GM19452 (cell line): Measurements from ENCODE around the gene ACTG2.
"Not testable (repeated sequence)": the region's sequence is repeated elsewhere in the genome, so short reads cannot be mapped to it uniquely, and the experiment has no call there.

Experiments
- ATAC-seq: cut with Tn5 transposase; IDR thresholded peaks from one replicate; pipeline ENCODE4 v1.9.1; 2021; ENCODE audit not compliant: unreplicated experiment

ACTG2 gene

DNA sequence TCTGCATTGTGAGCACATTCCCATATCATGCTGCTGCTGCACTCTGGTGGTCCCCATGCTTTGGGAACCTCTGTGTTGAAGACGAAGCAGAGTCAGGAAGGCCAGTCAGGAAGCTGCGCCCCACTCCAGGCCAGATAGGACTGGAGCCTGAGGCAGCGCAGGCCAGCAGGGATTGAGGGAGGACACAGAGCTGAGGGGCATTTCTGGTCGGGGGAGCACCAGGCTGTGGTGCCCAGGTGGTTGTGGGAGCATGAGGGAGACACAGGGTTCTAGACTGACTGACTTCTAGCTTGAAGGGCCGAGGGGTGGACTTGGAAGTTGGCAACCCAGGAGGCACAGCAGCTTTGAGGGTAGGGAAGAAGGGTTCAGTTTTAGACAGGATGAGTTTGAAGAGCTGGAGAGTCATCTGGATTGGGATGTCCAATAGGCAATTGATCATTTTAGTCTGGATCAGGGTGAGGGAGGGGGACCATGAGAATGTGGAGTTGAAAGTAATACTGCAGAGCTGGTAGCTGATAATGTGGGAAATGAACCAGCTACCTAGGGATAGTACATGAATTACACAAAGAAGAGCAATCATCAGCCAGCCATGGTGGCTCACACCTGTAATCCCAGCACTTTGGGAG is 1.4 kb upstream of the ACTG2 start:
- no peak for ATAC-seq

DNA sequence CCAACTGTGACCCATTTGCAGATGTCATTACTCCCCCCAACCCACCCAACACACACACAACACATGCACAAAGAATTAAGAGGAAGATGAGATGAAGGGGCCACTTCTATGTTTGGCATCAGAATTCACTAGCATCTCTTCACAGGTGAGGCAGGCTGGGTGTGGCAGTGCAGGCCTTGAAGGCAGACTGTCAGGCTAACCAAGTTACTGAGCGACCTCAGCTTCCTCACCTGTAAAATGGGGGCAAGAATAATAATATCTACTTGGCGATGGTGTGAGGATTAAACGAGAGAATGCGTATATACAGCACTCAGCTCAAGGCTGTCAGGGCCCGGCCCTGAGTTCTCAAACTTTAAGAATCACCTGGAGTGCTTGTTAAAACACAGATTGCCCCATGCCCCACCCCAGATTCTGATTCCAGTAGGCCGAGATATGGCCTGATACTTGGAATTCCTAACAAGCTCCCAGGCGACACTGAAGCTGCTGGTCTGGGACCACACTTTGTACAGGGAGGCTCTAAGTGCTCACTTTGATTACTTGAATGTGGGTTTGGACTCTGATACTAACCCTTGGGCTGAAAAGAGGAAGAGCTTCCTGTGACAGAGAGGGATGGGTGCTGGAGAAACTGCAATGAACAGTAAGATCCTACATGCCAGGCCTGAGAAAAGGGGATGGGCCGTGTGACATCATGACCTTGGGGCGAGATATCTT is 1.1 kb downstream of the ACTG2 start:
- ATAC-seq, result no peak

DNA sequence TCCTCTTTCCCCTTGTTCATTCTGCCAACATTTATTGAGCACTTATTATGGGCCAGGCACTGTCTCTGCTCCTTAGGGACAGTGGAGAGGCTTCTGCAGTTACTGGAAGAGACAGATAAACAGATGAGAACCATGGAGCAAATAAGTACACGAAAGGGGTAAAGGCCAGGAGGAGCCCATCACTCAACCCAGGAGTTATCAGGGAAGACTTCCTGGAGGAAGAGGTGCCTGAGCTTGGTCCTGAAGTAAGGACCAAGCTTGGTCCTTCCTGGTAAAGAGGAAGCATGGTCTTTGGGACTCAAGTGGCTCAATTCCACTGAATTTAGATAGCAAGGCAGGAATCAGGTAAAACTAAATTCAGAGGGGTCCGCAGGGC is 1.7 kb downstream of the ACTG2 start:
- no peak for ATAC-seq

DNA sequence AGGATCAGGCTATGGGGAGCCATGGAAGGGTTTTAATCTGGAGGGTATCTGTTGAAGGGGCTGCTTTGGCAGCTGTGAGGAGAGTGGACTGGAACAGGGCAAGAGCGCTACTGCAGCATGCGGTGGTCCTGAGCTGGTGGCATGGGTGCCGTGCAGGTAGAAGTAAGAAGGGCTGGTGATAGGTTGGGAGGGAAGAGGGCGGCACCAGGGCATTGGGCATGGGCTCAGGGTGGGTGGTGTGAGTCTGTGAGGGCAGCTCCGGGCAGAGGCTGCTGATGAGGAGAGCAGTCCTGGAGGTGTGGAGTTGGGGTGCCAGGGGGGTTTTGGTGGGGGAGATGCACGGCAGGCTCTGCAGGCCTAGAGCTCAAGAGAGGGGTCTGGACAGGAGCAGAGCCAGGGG is 2.1 kb downstream of the ACTG2 start:
- ATAC-seq, result no peak

DNA sequence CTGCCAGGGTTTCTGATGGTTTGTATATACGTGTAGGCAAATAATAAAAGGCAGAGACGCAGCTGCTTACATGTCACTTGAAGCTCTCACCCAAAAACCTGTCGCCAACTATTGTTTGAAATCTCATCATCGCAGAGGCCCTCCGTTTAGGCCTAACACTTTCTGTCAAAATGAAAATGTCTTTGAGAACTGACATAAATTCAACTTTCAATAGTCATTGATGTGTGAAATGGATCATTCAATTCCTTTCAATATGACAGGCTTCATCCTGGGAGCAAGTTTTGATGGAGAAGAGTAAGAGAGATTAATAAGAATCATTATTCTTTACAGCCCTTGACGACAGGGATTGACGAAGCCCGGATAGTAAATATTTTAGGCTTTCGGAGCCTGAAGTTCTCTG is 2.7 kb downstream of the ACTG2 start:
- ATAC-seq, result no peak

DNA sequence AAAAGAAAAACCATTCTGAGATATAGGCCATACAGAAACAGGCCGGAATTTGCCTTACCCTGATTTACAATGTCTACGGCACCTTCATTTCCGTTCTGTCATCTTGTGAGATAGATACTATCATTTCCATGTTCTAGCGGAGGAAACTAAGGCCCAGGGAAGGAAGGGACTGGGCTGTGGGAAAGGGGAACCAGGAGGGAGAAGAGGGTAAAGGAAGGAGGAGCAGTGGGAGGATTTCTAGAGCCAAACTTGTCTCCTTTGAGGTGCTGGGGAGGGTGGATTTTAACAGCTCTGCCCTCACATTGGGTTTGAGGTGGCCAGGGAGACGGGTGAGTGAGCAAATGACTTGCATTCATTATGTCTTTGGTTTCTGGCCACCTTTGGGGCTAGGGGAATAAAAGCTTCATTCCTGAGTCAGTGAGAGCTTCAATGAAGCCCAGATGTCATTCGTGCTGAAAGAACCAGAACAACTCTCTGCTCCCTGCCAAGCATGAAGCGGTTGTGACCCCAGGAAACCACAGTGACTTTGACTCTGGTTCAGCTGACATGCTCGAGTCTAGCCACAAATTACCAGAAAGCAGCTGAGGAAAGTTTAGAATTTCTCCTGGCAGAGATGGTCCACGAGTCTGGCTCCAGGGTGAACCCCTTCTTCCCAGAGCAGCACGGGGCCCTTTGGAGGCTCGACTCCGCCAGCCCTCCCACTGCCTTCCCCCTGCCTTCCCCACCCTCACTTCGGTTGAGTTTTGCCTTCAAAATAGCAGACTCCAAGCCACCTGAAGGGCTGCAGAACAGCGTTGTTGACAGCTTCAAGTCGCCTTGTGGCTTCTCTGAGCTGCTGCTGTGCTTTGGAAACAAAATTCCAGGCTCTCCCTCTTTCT is 3.8 kb downstream of the ACTG2 start:
- ATAC-seq, result peak; percentile 74

DNA sequence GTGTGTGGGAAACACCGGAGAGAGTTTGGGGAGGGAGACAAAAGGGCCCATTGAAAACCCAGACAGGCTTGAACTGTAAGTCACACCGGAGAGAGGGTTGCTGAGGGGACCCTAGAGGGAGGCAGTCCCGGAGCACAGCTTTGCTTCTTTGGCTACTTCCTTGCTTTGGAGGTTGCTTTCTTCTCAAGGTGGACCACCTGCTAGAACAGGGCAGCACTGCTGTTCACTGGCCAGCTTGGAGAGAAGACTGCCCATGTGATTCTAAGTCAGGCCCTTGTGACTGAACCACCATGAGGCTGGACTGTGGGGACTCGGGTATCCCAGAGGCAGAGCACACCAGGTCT is 4.4 kb downstream of the ACTG2 start:
- ATAC-seq, result no peak

DNA sequence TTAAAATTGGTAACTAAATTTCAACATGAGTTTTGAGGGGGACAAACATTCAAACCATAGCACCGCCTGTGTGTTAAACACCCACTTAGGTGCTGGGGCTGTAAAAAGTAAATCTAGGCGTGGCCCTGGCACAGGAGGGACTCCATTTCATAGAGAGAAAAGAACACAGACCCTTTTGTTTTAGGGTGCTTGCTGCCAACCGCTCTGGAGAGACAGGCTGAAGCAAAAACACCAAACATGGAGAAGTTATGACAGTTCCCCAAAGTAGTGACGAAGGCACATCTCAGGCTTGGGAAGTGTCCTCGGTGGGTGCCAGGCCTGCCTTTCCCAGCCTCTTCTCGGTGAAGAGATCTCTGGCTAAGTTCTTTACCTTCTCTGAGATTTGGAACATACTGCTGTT is 5.1 kb downstream of the ACTG2 start:
- ATAC-seq, result no peak

DNA sequence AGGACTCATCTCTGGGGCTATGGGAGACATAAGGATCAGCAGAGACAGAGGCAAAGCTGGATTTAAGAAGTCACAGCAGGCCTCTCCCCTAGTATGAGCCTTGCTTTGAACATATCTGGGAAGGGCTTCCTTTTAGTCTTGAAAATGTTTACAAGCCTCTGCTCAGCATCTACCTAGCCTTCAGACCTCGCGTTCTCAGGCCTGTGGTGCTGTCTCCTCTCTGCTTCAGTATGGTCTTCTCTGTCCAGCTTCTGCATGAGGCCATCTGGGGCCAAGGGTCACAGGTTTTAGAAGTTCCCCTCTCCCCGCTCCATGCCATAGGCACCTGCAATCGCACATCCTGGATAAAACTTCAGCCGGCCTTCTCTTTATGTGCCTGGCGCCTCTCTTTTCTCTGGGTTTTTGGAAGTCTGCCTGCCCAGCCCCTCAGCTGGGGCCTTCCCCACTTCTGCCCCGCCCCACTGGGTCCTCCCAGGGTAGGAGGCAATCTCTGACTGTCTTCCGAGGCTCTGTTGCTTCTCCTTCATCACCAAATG is 7.1 kb downstream of the ACTG2 start:
- no peak for ATAC-seq

DNA sequence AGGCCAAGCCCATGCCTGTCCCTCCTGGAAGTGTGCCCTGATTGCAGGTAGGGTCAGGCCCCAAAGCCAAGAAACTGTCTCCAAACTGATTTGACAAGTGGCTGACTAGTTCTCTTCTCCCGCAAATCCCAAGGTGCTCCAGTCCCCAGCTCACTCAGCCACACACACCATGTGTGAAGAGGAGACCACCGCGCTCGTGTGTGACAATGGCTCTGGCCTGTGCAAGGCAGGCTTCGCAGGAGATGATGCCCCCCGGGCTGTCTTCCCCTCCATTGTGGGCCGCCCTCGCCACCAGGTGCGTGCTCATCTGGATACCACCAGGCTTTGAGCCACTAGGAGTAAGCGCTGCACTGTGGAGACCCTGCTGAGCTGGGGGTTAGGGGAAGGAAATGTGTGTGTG is 8.3 kb downstream of the ACTG2 start:
- no peak for ATAC-seq

DNA sequence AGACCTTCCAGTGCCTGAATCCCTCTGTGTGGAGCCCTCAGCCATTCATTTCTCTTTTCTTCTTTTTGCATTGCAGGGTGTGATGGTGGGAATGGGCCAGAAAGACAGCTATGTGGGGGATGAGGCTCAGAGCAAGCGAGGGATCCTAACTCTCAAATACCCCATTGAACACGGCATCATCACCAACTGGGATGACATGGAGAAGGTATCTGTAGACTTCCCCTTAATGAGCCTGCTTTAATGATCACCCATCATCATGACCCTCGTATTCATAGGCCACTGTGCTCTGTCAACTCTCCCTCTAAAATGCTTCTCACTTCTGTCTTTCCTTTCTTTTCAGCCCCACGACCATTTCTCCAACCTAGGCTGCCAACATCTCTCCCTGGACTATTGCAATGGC is 9.5 kb downstream of the ACTG2 start:
- ATAC-seq, result no peak

DNA sequence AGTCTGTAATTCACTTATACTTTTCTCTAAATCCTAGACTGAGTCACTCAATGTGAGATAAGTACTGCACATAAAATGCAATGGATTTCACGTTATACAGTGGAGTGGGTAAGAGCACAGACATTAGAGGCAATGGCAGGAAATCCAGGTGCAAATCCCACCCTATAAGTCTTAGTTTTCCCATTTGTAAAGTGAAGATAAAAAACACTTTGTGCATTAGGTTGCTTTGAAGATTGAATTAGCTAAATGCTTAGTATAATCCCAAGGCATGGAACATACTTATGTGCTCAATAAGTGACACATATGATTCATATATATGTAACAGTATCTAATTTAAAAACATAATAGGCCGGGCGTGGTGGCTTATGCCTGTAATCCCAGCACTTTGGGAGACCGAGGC is 10.5 kb downstream of the ACTG2 start:
- ATAC-seq, result no peak

DNA sequence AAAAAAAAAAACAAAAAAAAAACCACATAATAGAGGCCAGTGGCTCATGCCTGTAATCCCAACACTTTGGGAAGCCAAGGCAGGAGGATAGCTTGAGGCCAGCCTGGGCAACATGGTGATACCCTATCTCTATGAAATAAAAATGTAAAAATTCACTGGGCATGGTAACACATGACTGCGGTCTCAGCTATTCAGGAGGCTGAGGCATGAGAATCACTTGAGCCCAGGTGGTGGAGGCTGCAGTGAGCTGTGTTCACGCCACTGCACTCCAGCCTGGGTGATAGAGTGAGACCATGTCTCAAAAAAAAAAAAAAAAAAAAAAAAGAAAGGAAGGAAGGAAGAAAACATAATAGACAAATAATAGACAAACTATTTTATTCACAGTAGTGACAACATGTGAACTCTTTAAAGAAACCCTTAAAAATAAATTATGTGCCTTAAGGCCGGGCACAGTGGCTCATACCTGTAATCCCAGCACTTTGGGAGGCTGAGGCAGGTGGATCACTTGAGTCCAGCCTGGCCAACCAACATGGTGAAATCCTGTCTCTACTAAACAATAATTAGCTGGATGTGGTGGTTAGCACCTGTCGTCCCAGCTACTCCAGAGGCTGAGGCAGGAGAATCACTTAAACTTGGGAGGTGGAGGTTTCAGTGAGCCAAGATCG is 11.3 kb downstream of the ACTG2 start:
- ATAC-seq, result not testable (repeated sequence)

DNA sequence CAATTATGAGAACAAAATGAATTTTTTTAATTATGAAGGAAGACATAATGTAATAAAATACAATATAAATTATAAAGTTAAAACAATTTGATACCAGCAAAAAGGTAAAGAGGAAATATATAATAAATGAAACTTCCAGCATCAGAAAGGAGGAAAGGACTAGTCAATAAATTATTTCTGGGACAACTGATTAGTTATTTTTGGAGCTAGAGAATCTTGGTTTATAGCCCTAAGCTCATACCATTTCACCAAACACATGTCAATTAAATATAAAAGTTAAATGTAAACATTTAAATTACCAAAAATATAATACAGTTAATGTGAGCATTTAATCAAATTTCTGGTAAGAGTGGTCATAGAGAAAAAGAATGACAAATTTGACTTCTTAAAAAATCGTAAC is 12.1 kb downstream of the ACTG2 start:
- no peak for ATAC-seq

DNA sequence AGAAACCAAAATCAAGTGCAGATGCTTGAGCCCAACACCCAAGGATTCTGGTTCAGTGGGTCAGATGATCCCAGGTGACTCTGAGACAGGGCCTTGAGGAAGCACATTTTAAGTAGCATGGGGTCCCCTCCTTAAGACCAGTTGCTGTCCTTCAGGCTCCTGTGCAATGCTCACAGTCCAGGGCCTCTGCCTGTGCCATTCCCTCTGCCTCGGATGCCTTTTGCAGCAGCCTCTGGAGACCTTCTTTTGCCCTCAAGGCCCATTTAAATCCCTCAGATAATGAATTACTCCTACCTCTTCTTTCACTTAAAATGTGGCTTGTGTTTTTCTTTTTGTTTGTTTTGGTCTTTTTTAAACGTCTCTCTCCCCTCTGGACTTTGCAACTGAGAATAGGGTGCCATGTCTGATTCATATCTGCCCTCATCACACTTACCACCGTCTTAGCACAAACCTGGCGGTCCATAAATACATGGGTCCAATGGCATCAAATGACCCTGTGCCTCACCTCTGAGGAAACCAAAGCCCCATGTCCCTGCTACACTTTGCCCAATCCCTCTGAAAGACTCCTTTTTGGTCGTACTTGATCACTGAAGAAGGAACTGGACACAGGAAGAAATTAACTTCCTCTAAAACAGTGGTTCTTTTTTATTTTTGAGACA is 14.2 kb downstream of the ACTG2 start:
- ATAC-seq, result no peak

DNA sequence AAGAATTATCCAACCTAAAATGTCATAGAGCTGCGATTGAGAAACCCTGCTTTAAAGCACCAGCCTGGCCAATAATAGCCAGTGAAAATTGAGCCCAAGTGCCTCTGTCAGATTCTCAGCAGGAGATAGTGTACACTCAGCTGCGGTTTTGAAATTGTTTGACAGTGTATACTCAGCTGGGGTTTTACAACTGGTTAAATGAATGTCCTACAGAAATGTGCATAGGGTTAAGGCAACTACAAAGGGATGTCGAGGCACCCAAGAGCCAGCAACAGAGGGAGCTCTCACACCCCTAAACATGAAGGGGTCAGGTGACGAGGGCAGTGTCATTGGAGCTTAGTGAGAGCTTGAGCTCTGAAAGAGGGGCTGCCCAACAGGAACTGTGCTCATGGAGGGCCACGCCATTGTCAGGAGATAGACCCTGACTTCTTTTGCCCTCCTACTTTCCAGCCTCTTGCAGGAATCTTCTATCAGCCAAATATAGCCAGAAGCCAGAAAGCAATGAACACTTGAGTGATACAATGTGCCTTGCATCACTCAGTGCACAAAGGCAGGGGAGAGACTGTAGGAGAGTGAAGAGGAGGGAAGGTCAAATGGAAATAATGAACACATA is 15.1 kb downstream of the ACTG2 start:
- ATAC-seq, result no peak

DNA sequence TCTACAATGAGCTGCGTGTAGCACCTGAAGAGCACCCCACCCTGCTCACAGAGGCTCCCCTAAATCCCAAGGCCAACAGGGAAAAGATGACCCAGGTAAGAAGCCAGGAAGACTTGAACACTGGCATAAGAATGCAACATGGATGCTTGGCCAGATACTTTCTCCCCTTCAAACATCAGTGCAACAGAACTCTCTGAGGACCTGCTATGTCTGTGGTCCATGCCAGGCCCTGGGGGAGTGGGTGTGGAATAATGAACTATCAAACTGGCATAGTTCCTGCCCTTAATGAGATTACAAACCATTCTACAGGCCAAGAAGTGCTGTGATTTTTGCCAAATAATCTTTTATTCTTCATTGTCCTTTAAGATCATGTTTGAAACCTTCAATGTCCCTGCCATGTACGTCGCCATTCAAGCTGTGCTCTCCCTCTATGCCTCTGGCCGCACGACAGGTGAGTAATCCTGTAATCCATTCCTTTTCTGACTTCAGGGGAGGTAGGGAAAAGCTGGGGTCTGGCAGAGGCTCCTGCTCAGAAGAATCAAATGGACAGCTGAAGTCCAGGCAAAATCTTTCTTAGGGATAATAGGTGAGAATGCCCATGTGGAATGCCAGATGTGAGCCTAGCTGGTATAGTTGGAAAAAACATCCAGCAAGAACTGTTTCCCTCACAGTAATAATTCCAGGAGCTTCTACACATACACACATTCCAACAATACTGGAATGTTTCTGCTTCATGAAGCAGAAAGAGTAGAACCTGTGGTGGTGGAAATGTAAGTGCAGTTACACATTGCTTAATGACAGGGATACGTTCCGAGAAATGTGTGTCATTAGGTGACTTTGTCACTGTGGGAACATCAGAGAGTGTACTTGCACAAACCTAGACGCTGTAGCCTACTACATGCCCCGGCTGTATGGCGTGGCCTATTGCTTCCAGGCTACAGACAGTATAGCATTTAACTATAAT is 16.2 kb downstream of the ACTG2 start:
- no peak for ATAC-seq

DNA sequence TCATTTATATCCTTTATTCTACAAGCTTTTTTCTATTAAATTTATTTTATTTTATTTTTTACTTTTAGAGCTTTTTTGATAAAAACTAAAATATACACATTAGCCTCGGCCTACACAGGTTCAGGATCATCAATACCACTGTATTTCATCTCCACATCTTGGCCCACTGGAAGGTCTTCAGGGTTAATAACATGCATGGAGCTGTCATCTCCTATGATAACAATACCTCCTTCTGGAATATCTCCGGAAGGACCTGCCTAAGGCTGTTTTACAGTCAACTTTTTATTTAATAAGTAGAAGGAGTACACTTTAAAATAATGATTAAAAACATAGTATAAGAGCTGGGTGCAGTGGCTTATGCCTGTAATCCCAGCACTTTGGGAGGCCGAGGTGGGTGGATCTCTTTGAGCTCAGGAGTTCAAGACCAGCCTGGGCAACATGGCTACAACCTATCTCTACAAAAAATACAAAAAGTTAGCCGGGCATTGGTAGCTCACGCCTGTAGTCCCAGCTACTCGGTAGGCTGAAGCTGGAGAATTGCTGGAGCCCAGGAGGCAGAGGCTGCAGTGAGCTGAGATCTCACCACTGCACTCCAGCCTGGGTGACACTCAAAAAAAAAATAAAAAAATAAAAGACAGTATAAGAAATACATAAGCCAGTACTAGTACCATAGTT is 18.2 kb downstream of the ACTG2 start:
- no peak for ATAC-seq
